GM20000 (cell line): Measurements from ENCODE around the gene UACA.

Experiments used
- DNase-seq: peaks from one replicate; pipeline ENCODE4 v3.0.0; 2012; ENCODE audit warnings: low spot score
- CTCF ChIP-seq: IDR thresholded peaks from 2 replicates; pipeline ENCODE4 v1.5.1; 2012; ENCODE audit warnings: mild to moderate bottlenecking, control low read depth; ENCODE audit errors: extremely low read depth, missing control alignments

Gene UACA

GRCh38 chr15:70722266-70723121 is 40.9 kb downstream of the UACA start:
- peak; percentile 53 for DNase-seq
- TF ChIP-seq CTCF = peak; percentile 49

GRCh38 chr15:70720228-70721016 is 42.9 kb downstream of the UACA start:
- TF ChIP-seq CTCF = no peak
- no peak for DNase-seq

GRCh38 chr15:70717237-70717793 is 46.0 kb downstream of the UACA start:
- no peak for TF ChIP-seq CTCF
- no peak for DNase-seq

GRCh38 chr15:70715840-70716485 is 47.4 kb downstream of the UACA start:
- DNase-seq = no peak
- no peak for TF ChIP-seq CTCF

GRCh38 chr15:70714565-70714964 is 48.8 kb downstream of the UACA start:
- DNase-seq = no peak
- TF ChIP-seq CTCF = no peak

- no peak for TF ChIP-seq CTCF
- no peak for DNase-seq
These were observed 49.3 kb downstream of the UACA start for GRCh38 chr15:70714015-70714414.

- no peak for TF ChIP-seq CTCF
- no peak for DNase-seq
These were observed 51.1 kb downstream of the UACA start for GRCh38 chr15:70712271-70712670.
